SKM-1 treated with dmso at 0.1 percent for 144 hours (cell line): Measurements from ENCODE around the gene ADAMTS2.

ENCODE experiments used
- DNase-seq: peaks from one replicate; lab custom pipeline; 2025; ENCODE audit not compliant: unreplicated experiment; lab: John Stamatoyannopoulos, UW

Gene ADAMTS2

GRCh38 chr5:179256328-179257175 lies 88.7 kb downstream of the ADAMTS2 start:
- DNase-seq: no peak

- no peak for DNase-seq
Measured at GRCh38 chr5:179255527-179256327, 89.5 kb downstream of the ADAMTS2 start.

- no peak for DNase-seq
Measured at GRCh38 chr5:179254638-179255271, 90.5 kb downstream of the ADAMTS2 start.

- no peak for DNase-seq
Measured at GRCh38 chr5:179253730-179254129, 91.5 kb downstream of the ADAMTS2 start.

- DNase-seq: no peak
Measured at GRCh38 chr5:179251276-179251969, 93.8 kb downstream of the ADAMTS2 start.

GRCh38 chr5:179250561-179251225 lies 94.6 kb downstream of the ADAMTS2 start:
- no peak for DNase-seq

- no peak for DNase-seq
Measured at GRCh38 chr5:179246227-179246626, 99.0 kb downstream of the ADAMTS2 start.

- DNase-seq: no peak
Measured at GRCh38 chr5:179245031-179245430, 100.2 kb downstream of the ADAMTS2 start.

- DNase-seq: no peak
Measured at GRCh38 chr5:179244044-179244443, 101.2 kb downstream of the ADAMTS2 start.

- DNase-seq: no peak
Measured at GRCh38 chr5:179243333-179243732, 101.9 kb downstream of the ADAMTS2 start.

- no peak for DNase-seq
Measured at GRCh38 chr5:179242676-179243075, 102.6 kb downstream of the ADAMTS2 start.

GRCh38 chr5:179241764-179242370 lies 103.4 kb downstream of the ADAMTS2 start:
- no peak for DNase-seq

- no peak for DNase-seq
Measured at GRCh38 chr5:179241175-179241574, 104.1 kb downstream of the ADAMTS2 start.

GRCh38 chr5:179240561-179240960 lies 104.7 kb downstream of the ADAMTS2 start:
- no peak for DNase-seq

GRCh38 chr5:179239256-179240135 lies 105.8 kb downstream of the ADAMTS2 start:
- DNase-seq: no peak

- DNase-seq: no peak
Measured at GRCh38 chr5:179238628-179238970, 106.7 kb downstream of the ADAMTS2 start.

- no peak for DNase-seq
Measured at GRCh38 chr5:179237770-179238627, 107.3 kb downstream of the ADAMTS2 start.
